Thyroid gland (tissue), 4 donors: Measurements from ENCODE around the gene MUC4. TPM values are rescaled to one million over a fixed set of nuclear protein-coding genes. Genes with fewer than 3 reads are reported as not detected.

ENCODE experiments used
- DNase-seq, 2 donors: peaks; one replicate each; pipeline ENCODE4 v3.0.0-alpha.2; 2019
- H3K27ac ChIP-seq, 3 donors: fragments of 200-600 bp; sonication (generic); 1 replicate in 2 of 3; 2 replicates in 1 of 3; pipeline ENCODE4 v1.5.1; 2016 to 2019; ENCODE audit warnings: mild to moderate bottlenecking in 1 of 3, moderate library complexity in 1 of 3
- H3K27me3 ChIP-seq: fragments of 200-600 bp; sonication (generic); one replicate; pipeline ENCODE4 v1.5.1; 2019
- H3K36me3 ChIP-seq, 2 donors: fragments of 200-600 bp; sonication (generic); one replicate each; pipeline ENCODE4 v1.5.1; 2016 to 2019
- H3K4me1 ChIP-seq, 2 donors: fragments of 200-600 bp; sonication (generic); one replicate each; pipeline ENCODE4 v1.5.1; 2017 to 2019
- H3K4me3 ChIP-seq, 3 donors: fragments of 200-600 bp; sonication (generic); replicated peaks in 1 of 3; 1 replicate in 2 of 3; 2 replicates in 1 of 3; pipeline ENCODE4 v1.5.1; 2016; ENCODE audit warnings: mild to moderate bottlenecking in 1 of 3
- H3K9me3 ChIP-seq: fragments of 200-600 bp; sonication (generic); one replicate; pipeline ENCODE4 v1.5.1; 2017
- POLR2A ChIP-seq, 2 donors: fragments of 450-650 bp; IDR thresholded peaks; one replicate each; pipeline ENCODE4 v1.6.1; 2017; ENCODE audit warnings: antibody characterized with exemption in 2 of 2, mild to moderate bottlenecking in 2 of 2, moderate library complexity in 1 of 2
- WGBS, 2 donors: methylation state at CpG; one replicate each; pipeline ENCODE4 v1.1.5; 2017; 5-methylcytosine and 5-hydroxymethylcytosine counted together
- intact Hi-C: fragments of 100-400 bp; cut with DNase I; formaldehyde crosslinking; loops from one replicate; pipeline ENCODE4 v1.15.1; 2023
- total RNA-seq, 4 donors: library from RNA; depleted of rRNA; stranded (reverse); fragments of >200 nt; gene quantifications; one replicate each; pipeline ENCODE4 v1.2.3, GENCODE V29; 2016
- TF ChIP-seq, protein P1 (sequence below), 6 experiments: fragments of 200-600 bp in 3 of 6; fragments of 450-650 bp in 3 of 6; sonication (generic) in 3 of 6; IDR thresholded peaks; one replicate each; pipeline ENCODE4 v1.5.1; 2016 to 2019; ENCODE audit warnings: antibody characterized with exemption in 6 of 6, mild to moderate bottlenecking in 2 of 6, inconsistent platforms in 1 of 6, moderate library complexity in 1 of 6

Gene MUC4, protein sequence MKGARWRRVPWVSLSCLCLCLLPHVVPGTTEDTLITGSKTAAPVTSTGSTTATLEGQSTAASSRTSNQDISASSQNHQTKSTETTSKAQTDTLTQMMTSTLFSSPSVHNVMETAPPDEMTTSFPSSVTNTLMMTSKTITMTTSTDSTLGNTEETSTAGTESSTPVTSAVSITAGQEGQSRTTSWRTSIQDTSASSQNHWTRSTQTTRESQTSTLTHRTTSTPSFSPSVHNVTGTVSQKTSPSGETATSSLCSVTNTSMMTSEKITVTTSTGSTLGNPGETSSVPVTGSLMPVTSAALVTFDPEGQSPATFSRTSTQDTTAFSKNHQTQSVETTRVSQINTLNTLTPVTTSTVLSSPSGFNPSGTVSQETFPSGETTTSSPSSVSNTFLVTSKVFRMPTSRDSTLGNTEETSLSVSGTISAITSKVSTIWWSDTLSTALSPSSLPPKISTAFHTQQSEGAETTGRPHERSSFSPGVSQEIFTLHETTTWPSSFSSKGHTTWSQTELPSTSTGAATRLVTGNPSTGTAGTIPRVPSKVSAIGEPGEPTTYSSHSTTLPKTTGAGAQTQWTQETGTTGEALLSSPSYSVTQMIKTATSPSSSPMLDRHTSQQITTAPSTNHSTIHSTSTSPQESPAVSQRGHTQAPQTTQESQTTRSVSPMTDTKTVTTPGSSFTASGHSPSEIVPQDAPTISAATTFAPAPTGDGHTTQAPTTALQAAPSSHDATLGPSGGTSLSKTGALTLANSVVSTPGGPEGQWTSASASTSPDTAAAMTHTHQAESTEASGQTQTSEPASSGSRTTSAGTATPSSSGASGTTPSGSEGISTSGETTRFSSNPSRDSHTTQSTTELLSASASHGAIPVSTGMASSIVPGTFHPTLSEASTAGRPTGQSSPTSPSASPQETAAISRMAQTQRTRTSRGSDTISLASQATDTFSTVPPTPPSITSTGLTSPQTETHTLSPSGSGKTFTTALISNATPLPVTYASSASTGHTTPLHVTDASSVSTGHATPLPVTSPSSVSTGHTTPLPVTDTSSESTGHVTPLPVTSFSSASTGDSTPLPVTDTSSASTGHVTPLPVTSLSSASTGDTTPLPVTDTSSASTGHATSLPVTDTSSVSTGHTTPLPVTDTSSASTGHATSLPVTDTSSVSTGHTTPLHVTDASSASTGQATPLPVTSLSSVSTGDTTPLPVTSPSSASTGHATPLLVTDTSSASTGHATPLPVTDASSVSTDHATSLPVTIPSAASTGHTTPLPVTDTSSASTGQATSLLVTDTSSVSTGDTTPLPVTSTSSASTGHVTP (N-terminal part only)
- under 1 TPM in 2 of 4 donors, not detected in 2; 0.13 to 0.20 TPM for total RNA-seq

DNA sequence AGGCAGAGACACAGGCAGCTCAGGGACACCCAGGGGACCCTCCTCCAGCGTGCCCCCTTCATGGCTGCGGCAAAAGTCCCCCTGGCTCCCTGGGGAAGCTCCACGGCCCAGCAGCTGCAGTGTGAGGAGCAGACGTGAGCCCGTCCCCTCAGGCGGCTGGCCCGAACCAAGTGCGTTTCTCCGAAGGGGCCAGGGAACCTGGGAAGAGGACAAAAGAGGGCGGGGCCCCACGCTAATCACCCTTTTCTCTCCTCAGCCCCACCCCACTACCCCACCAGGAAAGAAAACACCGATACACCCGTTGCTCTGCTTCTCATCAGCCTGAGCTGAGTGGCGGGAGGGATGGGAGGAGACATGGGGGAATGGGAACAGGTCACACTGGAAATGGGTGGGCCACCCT, at the start of gene MUC4:
Gene MUC4 (minus strand): TSS at position 174 of the 400 bp plus-strand sequence. CDS start 112 bp downstream, at position 62.
- intact Hi-C loops = no loop called here
- H3K36me3 ChIP-seq = no peaks in the 10 kb centered on the region
- no peaks in the 10 kb centered on the region for H3K27me3 ChIP-seq
- WGBS, 2 donors = 36 to 42% methylated on average over 14 of the region's 14 CpGs
- no peak within 1 kb of the TSS for H3K27ac ChIP-seq
- no peak for TF ChIP-seq POLR2A (IDR thresholded peaks at IDR 0.05)
- TF ChIP-seq, protein P1, sequence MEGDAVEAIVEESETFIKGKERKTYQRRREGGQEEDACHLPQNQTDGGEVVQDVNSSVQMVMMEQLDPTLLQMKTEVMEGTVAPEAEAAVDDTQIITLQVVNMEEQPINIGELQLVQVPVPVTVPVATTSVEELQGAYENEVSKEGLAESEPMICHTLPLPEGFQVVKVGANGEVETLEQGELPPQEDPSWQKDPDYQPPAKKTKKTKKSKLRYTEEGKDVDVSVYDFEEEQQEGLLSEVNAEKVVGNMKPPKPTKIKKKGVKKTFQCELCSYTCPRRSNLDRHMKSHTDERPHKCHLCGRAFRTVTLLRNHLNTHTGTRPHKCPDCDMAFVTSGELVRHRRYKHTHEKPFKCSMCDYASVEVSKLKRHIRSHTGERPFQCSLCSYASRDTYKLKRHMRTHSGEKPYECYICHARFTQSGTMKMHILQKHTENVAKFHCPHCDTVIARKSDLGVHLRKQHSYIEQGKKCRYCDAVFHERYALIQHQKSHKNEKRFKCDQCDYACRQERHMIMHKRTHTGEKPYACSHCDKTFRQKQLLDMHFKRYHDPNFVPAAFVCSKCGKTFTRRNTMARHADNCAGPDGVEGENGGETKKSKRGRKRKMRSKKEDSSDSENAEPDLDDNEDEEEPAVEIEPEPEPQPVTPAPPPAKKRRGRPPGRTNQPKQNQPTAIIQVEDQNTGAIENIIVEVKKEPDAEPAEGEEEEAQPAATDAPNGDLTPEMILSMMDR (IDR thresholded peaks at IDR 0.05) = no peak
- DNase-seq = no peak
- H3K9me3 ChIP-seq = no peaks in the 10 kb centered on the region
- peaks cover 17 to 20% of the 10 kb centered on the region in 2 donors for H3K4me1 ChIP-seq
- H3K4me3 ChIP-seq = no peak within 1 kb of the TSS

DNA sequence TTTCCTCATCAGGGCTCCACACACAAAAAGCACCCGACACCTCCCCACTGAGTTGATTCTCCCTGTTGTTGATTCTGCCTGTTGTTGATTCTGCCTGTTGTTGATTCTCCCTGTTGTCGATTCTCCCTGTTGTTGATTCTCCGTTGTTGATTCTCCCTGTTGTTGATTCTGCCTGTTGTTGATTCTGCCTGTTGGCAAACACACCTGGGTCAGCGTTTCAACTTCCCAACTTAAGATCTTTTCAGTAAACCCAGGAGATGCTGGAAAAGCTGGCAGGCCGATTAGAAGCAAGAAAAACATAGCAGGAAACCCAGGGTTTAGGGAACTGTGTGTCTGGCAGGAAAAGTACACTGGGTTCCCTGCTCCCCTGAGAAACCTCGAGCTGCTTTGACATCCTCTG, 48.7 kb upstream of the MUC4 start:
- no peak for DNase-seq
- WGBS, 2 donors = 43 to 58% methylated on average over 6 of the region's 6 CpGs
- Histone ChIP-seq H3K9me3 (no peaks in the 10 kb centered on the region), H3K27me3 (no peaks in the 10 kb centered on the region), H3K4me3 (no peak overlapping the region), H3K36me3 (no peaks in the 10 kb centered on the region), H3K27ac (no peak overlapping the region), H3K4me1 (peaks cover 3 to 8% of the 10 kb centered on the region in 2 donors)
- TF ChIP-seq POLR2A (IDR thresholded peaks at IDR 0.05) = no peak
- TF ChIP-seq, protein P1 (IDR thresholded peaks at IDR 0.05) = no peak
- intact Hi-C loops = loop anchor here (5.0 kb wide), 1 partner anchor 57 kb away; no protein-coding TSS in a partner anchor

DNA sequence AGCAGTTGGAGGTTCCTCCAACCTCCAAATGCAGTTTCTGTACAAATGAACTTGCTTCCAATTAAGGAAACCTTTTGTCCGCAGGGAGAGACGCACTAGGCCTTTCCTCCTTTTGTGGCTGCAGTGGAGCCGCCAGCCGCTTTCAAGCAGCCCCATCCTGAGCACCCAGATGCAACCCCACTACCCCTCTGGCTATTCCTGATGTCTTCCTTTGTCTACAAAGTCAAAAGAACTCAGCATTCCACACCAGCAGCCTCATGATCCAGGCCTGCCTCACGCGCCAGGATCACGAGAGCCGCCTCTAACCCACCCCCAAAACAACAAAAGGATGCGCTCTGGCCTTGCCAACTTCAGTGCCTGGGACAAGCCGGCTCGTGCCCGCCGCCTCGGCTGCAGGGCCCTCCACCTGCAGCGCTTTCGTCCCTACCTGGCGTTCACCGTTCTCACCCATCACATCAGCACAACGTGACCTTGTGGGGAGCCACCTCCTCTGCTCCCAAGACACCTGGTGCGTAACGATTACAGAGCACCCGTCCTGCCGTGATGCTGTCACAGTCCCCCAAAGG, 48.2 kb upstream of the MUC4 start:
- Histone ChIP-seq H3K9me3 (no peaks in the 10 kb centered on the region), H3K27ac (no peak overlapping the region), H3K4me3 (no peak overlapping the region), H3K36me3 (no peaks in the 10 kb centered on the region), H3K4me1 (peaks cover 3 to 12% of the 10 kb centered on the region in 2 donors), H3K27me3 (no peaks in the 10 kb centered on the region)
- DNase-seq = no peak
- intact Hi-C loops = loop anchor here (5.0 kb wide), 1 partner anchor 57 kb away; no protein-coding TSS in a partner anchor
- WGBS, 2 donors = 74 to 83% methylated on average over 23 of the region's 23 CpGs
- TF ChIP-seq POLR2A (IDR thresholded peaks at IDR 0.05) = no peak
- TF ChIP-seq, protein P1 (IDR thresholded peaks at IDR 0.05) = no peak

DNA sequence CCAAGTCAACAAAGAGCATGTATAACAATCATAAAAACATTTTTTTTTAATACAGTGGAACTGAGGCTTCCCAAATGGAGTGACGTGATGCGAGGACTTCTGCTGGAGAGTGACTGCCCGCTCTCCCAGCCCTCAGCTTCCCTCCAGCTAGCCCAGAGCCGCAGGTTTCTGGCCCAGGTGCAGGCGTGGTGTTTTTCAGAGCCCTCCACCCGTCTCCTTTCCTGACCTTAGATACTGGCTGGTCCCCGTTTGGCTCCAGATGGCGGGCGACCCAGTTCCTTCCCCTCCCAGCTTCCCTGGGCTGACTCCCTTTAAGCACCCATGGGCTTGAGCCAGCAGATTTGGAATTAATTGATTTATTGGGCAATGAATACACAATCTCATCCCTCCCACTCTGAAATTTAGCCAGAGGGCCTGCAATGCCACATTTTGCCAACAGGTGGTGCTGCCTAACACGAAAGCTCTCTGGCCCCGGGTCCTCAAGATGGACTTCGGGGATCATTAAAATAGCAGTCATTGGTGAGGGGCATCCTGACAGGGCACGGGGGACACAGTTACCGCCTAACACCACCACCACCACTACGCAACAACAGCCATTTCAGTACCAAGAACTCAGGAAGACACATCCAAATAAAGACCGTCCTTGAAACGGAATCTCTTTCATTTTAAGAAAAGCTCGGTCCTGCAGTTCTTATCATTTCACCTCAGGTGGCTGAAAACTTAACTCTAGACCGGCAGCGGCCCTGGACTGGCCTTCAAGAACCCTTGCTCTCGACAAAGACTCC, 47.5 kb upstream of the MUC4 start:
- Histone ChIP-seq H3K4me3 (no peak overlapping the region), H3K4me1 (peaks cover 8 to 19% of the 10 kb centered on the region in 2 donors), H3K27me3 (no peaks in the 10 kb centered on the region), H3K27ac (no peak overlapping the region), H3K9me3 (no peaks in the 10 kb centered on the region), H3K36me3 (no peaks in the 10 kb centered on the region)
- WGBS, 2 donors = 20 to 22% methylated on average over 21 of the region's 21 CpGs
- peak; percentile 62 to 73 for DNase-seq
- intact Hi-C loops = no loop called here
- TF ChIP-seq, protein P1 (IDR thresholded peaks at IDR 0.05) = peak; percentile 92 to 99 (median 94)
- TF ChIP-seq POLR2A (IDR thresholded peaks at IDR 0.05) = no peak
